Measurements from ENCODE around the gene MRPL57. TPM values are rescaled to one million over a fixed set of nuclear protein-coding genes. Genes with fewer than 3 reads are reported as not detected.
A peak's percentile ranks its signal among the peaks of the same experiment; 100 is the strongest.
"Not testable (repeated sequence)": the region's sequence is repeated elsewhere in the genome, so short reads cannot be mapped to it uniquely, and the experiment has no call there.

The MRPL57 gene
- total and polyA plus RNA-seq, 7 experiments from 2014 or later, result 10.6 to 63.9 (median 21.1) TPM

DNA sequence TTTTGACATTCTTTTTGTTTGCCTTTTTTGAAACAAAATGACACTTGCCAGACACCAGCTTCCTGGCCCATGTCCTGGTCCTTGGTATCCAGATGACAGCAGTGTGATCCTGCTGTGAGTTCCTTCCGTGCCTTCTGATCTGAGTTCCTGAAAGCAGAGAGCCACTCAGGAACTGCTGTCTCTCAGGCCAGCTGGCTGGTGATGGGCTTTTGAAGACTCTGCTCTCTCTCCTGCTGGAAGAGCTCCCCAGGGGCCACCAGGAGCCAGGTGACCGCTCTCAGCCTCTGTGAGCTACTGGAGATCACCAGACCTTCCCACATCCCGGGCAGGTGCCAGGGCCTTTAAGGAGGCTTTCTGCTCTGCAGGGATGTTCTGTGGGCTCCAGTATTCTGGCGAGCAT is 21.9 kb downstream of the MRPL57 start:
- H3K27me3 ChIP-seq (ENCODE audit: control insufficient read depth in 2 of 2, insufficient read depth in 2 of 2, low read length in 2 of 2); ATAC-seq; H3K27ac ChIP-seq (ENCODE audit: low read depth, low read length); H3K4me3 Mint-ChIP-seq; H3K36me3 ChIP-seq (ENCODE audit: control insufficient read depth in 2 of 3, insufficient read depth in 3 of 3, low read length in 3 of 3); H3K36me3 Mint-ChIP-seq; H3K4me1 ChIP-seq (ENCODE audit: control insufficient read depth in 2 of 2, insufficient read depth in 2 of 2, low read length in 2 of 2); DNase-seq; H3K9me3 ChIP-seq (ENCODE audit: control insufficient read depth in 2 of 3, low read length in 3 of 3); H3K4me1 Mint-ChIP-seq; POLR2A ChIA-PET; H3K4me3 ChIP-seq (ENCODE audit: low read length); CTCF ChIA-PET; H3K27ac Mint-ChIP-seq; intact Hi-C loops (cut with micrococcal nuclease): not testable (repeated sequence)
- Mint-ChIP-seq H3K27me3 (peaks cover 8 to 25% (median 11%) of the 10 kb centered on the region in 5 donors), H3K9me3 (peaks cover 0 to 16% (median 6%) of the 10 kb centered on the region in 11 donors)

- H3K4me1 Mint-ChIP-seq; ATAC-seq; H3K4me3 Mint-ChIP-seq; H3K27ac Mint-ChIP-seq; DNase-seq; H3K27me3 ChIP-seq (ENCODE audit: control insufficient read depth in 2 of 2, insufficient read depth in 2 of 2, low read length in 2 of 2); H3K4me3 ChIP-seq (ENCODE audit: low read length); CTCF ChIA-PET; H3K27ac ChIP-seq (ENCODE audit: low read depth, low read length); POLR2A ChIA-PET; H3K36me3 Mint-ChIP-seq; H3K9me3 ChIP-seq (ENCODE audit: control insufficient read depth in 2 of 3, low read length in 3 of 3); H3K4me1 ChIP-seq (ENCODE audit: control insufficient read depth in 2 of 2, insufficient read depth in 2 of 2, low read length in 2 of 2); intact Hi-C loops (cut with micrococcal nuclease); H3K36me3 ChIP-seq (ENCODE audit: control insufficient read depth in 2 of 3, insufficient read depth in 3 of 3, low read length in 3 of 3): not testable (repeated sequence)
- Mint-ChIP-seq H3K9me3 (peaks cover 0 to 16% (median 6%) of the 10 kb centered on the region in 11 donors), H3K27me3 (peaks cover 8 to 11% (median 10%) of the 10 kb centered on the region in 5 donors)
Observed at GRCh38 chr13:21201456-21202190, 25.2 kb downstream of the MRPL57 start.

DNA sequence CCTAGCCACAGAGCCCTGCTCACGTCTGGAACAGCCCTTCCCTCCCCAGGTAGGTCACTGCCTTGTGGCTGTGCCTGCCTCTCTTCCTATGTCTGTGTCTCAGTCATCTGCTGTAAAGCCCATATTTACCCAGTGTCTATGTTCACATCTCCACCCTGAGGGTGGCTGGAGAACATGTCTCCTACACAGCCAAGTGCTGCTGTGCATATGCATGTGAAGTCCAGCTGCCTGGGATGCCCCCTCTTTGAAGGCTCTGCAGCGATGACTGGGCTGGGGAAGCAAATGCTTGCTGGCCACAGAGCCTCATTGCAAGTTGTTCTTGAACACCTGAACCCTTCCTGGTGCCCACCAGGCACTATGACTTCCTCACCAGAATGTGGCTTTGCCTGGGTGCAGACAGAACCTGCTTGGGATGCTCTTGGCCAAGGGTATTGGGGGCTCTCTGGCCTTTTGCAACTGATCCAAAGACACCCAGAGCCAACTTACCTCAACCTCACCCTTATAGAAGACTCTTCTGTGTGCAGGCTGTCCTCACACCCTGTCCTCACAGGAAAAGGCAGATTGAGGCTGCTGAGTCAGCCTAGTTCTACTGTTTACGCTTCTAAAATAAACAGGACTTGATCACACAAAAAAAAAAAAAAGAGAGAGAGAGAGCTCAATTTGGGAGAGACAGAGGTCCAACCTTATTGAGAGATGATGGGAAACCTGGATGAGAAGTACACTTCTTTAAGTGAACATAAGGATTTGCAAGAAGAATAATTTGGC is 26.5 kb downstream of the MRPL57 start:
- H3K27ac ChIP-seq (ENCODE audit: low read depth, low read length), result no peak overlapping the region
- Mint-ChIP-seq H3K4me1 (peaks cover 0 to 2% (median 0%) of the 10 kb centered on the region in 7 donors), H3K27ac (peak overlapping the region in 1 of 9 donors; percentile 7), H3K9me3 (peaks cover 0 to 16% (median 6%) of the 10 kb centered on the region in 11 donors), H3K36me3 (peaks cover 0 to 8% (median 0%) of the 10 kb centered on the region in 5 donors), H3K27me3 (peaks cover 2 to 8% (median 6%) of the 10 kb centered on the region in 5 donors), H3K4me3 (no peak overlapping the region)
- ChIA-PET POLR2A (no interaction called here), CTCF (no interaction called here)
- DNase-seq (no peak), ATAC-seq (no peak)
- H3K9me3 ChIP-seq (ENCODE audit: control insufficient read depth in 2 of 3, low read length in 3 of 3), result no peaks in the 10 kb centered on the region
- intact Hi-C loops (cut with micrococcal nuclease), result no loop called here
- no peaks in the 10 kb centered on the region for H3K4me1 ChIP-seq (ENCODE audit: control insufficient read depth in 2 of 2, insufficient read depth in 2 of 2, low read length in 2 of 2)
- no peaks in the 10 kb centered on the region for H3K36me3 ChIP-seq (ENCODE audit: control insufficient read depth in 2 of 3, insufficient read depth in 3 of 3, low read length in 3 of 3)
- no peaks in the 10 kb centered on the region for H3K27me3 ChIP-seq (ENCODE audit: control insufficient read depth in 2 of 2, insufficient read depth in 2 of 2, low read length in 2 of 2)
- H3K4me3 ChIP-seq (ENCODE audit: low read length), result no peak overlapping the region

- peaks cover 2 to 21% (median 14%) of the 10 kb centered on the region in 11 donors for H3K9me3 Mint-ChIP-seq
- ChIA-PET CTCF (no interaction called here), POLR2A (no interaction called here)
- no peaks in the 10 kb centered on the region for H3K27me3 ChIP-seq (ENCODE audit: control insufficient read depth in 2 of 2, insufficient read depth in 2 of 2, low read length in 2 of 2)
- peaks cover 18 to 33% (median 27%) of the 10 kb centered on the region in 5 donors for H3K27me3 Mint-ChIP-seq
- H3K4me3 Mint-ChIP-seq, result no peak overlapping the region
- intact Hi-C loops (cut with micrococcal nuclease), result no loop called here
- DNase-seq, result no peak
- H3K36me3 ChIP-seq (ENCODE audit: control insufficient read depth in 2 of 3, insufficient read depth in 3 of 3, low read length in 3 of 3), result no peaks in the 10 kb centered on the region
- no peaks in the 10 kb centered on the region for H3K9me3 ChIP-seq (ENCODE audit: control insufficient read depth in 2 of 3, low read length in 3 of 3)
- H3K4me3 ChIP-seq (ENCODE audit: low read length), result no peak overlapping the region
- H3K4me1 Mint-ChIP-seq, result no peaks in the 10 kb centered on the region
- ATAC-seq, result no peak
- no peak overlapping the region for H3K27ac Mint-ChIP-seq
- peaks cover 0 to 15% (median 14%) of the 10 kb centered on the region in 5 donors for H3K36me3 Mint-ChIP-seq
- no peak overlapping the region for H3K27ac ChIP-seq (ENCODE audit: low read depth, low read length)
- no peaks in the 10 kb centered on the region for H3K4me1 ChIP-seq (ENCODE audit: control insufficient read depth in 2 of 2, insufficient read depth in 2 of 2, low read length in 2 of 2)
Observed at GRCh38 chr13:21208652-21209154, 32.2 kb downstream of the MRPL57 start.

- peaks cover 2 to 21% (median 14%) of the 10 kb centered on the region in 11 donors for H3K9me3 Mint-ChIP-seq
- H3K27me3 ChIP-seq (ENCODE audit: control insufficient read depth in 2 of 2, insufficient read depth in 2 of 2, low read length in 2 of 2), result no peaks in the 10 kb centered on the region
- no peaks in the 10 kb centered on the region for H3K36me3 ChIP-seq (ENCODE audit: control insufficient read depth in 2 of 3, insufficient read depth in 3 of 3, low read length in 3 of 3)
- ChIA-PET POLR2A (no interaction called here), CTCF (no interaction called here)
- intact Hi-C loops (cut with micrococcal nuclease), result no loop called here
- no peak for DNase-seq
- H3K27me3 Mint-ChIP-seq, result peaks cover 26 to 61% (median 32%) of the 10 kb centered on the region in 5 donors
- no peaks in the 10 kb centered on the region for H3K9me3 ChIP-seq (ENCODE audit: control insufficient read depth in 2 of 3, low read length in 3 of 3)
- H3K27ac Mint-ChIP-seq, result no peak overlapping the region
- H3K4me1 Mint-ChIP-seq, result no peaks in the 10 kb centered on the region
- H3K4me1 ChIP-seq (ENCODE audit: control insufficient read depth in 2 of 2, insufficient read depth in 2 of 2, low read length in 2 of 2), result no peaks in the 10 kb centered on the region
- no peak for ATAC-seq
- no peak overlapping the region for H3K4me3 Mint-ChIP-seq
- H3K4me3 ChIP-seq (ENCODE audit: low read length), result no peak overlapping the region
- H3K36me3 Mint-ChIP-seq, result peaks cover 0 to 15% (median 14%) of the 10 kb centered on the region in 5 donors
- H3K27ac ChIP-seq (ENCODE audit: low read depth, low read length), result no peak overlapping the region
Observed at GRCh38 chr13:21212138-21212775, 35.8 kb downstream of the MRPL57 start.

- Mint-ChIP-seq H3K36me3 (peaks cover 0 to 15% (median 14%) of the 10 kb centered on the region in 5 donors), H3K9me3 (peaks cover 2 to 21% (median 14%) of the 10 kb centered on the region in 11 donors), H3K27me3 (peaks cover 25 to 56% (median 28%) of the 10 kb centered on the region in 5 donors), H3K4me1 (peaks cover 6 to 19% (median 18%) of the 10 kb centered on the region in 7 donors)
- H3K4me3 ChIP-seq (ENCODE audit: low read length); H3K36me3 ChIP-seq (ENCODE audit: control insufficient read depth in 2 of 3, insufficient read depth in 3 of 3, low read length in 3 of 3); H3K27me3 ChIP-seq (ENCODE audit: control insufficient read depth in 2 of 2, insufficient read depth in 2 of 2, low read length in 2 of 2); intact Hi-C loops (cut with micrococcal nuclease); H3K27ac ChIP-seq (ENCODE audit: low read depth, low read length); H3K27ac Mint-ChIP-seq; ATAC-seq; DNase-seq; H3K9me3 ChIP-seq (ENCODE audit: control insufficient read depth in 2 of 3, low read length in 3 of 3); POLR2A ChIA-PET; CTCF ChIA-PET; H3K4me3 Mint-ChIP-seq: not testable (repeated sequence)
- peaks cover 7 to 14% of the 10 kb centered on the region in 2 donors for H3K4me1 ChIP-seq (ENCODE audit: control insufficient read depth in 2 of 2, insufficient read depth in 2 of 2, low read length in 2 of 2)
Observed at GRCh38 chr13:21215419-21215818, 39.0 kb downstream of the MRPL57 start.
